SIG-M5 treated with dmso at 0.1 percent for 504 hours (cell line): ENCODE results near the gene NSUN3.
A peak's percentile ranks its signal among the peaks of the same experiment; 100 is the strongest.
"Not testable (repeated sequence)": the region's sequence is repeated elsewhere in the genome, so short reads cannot be mapped to it uniquely, and the experiment has no call there.

Experiments
- DNase-seq: peaks from one replicate; lab custom pipeline; 2025; ENCODE audit not compliant: unreplicated experiment; lab: John Stamatoyannopoulos, UW

NSUN3 gene

DNA sequence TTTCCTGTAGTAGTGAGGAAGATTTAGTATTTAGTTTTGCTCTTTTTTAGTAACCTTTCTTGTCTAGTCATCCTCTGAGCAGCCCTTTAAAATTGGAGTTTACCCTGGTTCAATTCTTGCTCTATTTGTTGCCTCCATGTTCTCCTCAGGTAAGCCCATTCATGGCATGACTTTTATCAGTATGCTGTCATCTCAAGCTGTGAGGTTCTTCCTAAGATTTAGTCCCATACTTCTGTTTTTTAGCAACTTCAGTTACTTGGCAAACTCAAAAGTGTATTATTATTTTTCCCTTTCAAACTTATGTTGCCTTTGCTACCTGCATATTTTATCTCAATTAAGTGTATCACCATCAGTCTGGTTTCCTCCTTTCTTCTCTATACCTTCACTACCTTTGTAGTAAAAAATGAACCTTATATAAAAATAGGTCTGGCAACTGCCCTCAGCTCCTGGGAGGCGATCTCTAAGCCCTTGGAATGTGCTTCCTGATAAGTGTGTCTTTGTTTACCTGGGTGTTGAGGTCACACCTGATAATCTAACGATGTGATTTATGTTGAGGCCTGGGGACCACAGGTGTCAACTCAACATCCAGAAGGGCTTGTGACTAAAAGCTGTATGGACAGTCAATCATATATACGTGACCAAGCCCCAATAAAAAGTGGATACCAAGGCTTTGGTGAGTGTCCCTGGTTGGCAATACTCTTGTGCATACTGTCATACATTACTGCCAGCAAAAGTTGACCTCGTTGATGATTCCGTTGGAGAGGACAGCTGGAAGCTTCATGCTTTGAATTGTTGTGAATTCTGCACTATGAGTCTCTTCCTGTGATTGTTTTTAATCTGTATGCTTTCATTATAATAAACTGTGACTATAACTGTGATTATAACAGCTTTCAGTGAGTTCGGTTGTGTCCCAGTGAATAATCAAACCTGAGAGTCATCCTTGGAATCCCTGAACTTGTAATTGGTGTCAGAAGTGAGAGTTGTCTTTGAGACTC lies 3.9 kb downstream of the NSUN3 start:
- DNase-seq: no peak

DNA sequence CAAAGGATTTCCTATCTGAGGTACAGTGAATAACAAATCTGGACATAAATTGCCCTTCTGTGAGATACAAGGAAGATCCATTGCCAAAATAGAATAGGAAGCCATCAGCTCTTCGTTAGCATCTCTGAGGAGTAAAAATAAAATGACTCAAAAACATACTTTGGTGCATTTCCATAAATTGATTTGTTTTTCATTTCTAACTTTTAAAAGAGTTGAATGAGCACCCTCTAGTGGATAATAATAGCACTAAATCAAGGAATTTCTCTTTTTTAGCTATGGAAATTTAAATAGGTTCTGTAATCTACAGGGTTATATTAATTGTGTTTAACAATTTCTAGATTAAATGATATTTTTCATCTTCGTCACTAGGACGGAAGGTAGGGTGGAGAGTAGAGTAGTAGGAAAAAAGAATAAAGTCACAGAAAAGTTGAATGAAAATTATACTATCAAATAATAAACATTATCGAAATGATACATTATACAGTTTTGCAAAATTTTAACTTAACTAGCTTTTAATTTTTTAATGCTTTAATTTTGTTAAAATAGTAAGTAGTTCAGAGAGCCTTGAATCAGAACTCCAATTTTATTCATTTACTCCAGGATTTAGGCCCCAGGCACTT lies 6.4 kb downstream of the NSUN3 start:
- DNase-seq: peak; percentile 35

DNA sequence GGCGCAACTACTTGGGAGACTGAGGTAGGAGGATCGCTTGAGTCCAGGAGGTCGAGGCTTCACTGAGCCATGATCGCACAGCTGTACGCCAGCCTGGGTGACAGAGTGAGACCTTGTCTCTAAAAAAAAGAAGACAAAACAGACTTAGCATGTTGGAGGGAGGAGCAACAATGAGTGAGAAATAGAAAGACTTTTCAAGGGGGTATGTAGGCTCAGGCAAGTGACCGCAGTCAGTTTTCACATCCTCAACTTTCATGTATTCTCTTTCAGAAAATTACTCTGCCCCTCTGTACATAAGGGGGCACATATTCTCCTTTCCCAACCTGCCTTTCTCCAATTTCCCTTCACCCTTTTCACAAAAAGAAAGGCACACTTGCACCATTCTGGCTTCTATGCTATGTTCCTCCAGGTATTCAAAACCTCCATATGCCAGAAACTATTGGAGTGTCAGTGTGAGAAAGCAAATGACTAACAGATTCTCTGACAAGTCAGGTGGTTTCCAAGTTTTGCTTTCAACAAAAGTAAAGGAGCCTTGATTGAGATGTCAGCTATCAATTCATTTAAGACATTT lies 7.6 kb downstream of the NSUN3 start:
- no peak for DNase-seq

DNA sequence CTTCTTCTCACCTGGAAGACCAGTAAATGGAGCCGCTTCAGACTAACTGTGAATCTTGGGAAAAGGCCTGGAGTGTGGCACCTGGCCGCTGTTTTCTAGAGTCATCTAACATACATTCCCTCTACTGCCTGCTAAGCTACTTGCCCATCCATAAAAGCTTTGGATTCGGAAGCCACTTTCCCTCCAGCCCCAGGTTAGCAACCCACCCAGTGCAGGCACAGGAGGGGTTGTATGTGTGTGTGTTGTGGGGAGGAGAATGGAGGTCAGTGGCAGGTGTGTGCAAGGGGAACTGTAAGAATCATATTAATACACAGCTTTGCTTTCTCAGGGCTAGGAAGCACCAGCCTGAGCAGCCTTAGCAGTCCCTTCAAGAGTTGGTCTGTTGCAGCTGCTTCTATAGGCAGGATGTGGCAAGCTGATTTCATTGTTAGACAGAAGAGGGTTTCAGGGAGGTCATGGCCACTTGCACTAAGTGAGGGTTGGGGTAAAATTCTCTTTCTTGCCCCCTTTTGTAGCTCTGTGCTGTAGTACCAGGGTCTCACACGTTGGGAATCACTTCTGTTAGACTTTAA lies 8.9 kb downstream of the NSUN3 start:
- DNase-seq: no peak

DNA sequence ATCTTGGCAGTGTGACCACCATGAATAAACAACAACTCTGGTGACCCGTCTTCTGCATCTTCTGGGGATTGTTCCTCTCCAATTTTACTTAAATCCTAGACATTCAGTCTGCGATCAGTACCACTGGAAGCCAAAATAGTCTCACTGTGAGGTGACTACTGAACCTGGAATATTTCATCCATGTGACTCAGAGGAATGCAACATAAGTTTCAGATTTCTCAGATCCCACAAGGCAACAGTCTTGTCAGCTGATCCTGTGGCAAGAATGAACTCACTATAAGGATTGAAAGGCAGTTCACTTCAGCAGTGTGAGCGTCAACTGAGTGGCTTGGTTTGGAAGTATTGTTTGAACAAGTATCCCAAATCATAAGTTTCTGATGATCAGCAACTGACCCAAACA lies 13.2 kb downstream of the NSUN3 start:
- DNase-seq: no peak

DNA sequence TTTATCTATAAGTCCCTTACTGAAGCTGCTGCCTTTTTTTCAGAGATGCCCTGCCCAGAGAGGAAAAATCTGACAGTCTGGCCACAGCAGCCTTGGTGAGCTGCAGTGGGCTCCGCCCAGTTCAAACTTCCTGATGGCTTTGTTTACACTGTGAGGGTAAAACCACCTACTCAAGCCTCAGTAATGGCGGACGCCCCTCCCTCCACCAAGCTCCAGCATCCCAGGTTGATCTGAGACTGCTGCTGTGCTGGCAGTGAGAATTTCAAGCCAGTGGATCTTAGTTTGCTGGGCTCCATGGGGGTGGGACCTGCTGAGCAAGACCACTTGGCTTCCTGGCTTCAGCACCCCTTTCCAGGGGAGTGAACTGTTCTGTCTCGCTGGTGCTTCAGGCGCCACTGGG lies 17.7 kb downstream of the NSUN3 start:
- not testable (repeated sequence) for DNase-seq

DNA sequence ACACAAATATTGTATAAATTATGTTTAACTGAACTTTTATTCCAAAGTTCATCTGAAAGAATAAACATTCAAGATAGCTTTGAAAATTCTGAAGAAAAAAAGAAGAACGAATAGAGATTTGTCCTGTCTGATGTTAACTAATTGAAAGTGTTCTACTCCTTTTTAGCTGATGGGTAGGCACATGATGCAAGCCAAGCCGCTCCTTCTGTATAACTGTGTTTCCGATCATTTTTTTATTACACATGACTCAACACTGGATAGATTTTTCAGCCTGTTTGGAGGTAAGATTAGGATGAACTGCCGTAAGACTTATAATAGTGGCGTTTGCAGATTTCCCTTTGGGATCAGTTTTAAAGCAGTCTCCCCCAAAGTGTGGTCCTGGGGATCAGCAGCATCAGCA lies 19.0 kb downstream of the NSUN3 start:
- DNase-seq: no peak

DNA sequence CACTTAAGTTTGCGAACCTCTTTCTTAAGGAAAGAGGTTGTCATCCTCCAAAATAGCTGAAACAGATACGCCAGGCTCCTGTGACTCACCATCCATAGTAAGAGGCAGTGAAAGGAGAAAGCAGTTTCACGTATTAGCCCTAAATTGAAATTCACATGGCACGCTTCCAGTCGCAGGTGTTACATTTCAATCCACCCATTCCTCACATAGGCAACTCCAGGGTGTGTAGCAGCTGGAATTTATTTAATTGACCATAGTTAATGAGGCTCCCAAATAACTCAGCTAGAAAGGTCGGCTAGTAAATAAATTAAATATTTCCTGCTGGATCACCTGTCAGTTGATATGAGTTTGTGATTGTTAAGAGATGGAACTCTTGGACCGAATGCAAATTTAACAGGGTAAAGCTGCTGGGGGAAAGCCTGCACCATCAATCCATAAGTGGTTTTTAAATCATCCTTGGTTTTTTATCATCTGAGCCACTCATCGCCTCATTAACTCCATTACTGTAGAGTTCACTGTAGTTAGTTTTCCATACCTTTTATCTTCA lies 19.6 kb downstream of the NSUN3 start:
- no peak for DNase-seq

DNA sequence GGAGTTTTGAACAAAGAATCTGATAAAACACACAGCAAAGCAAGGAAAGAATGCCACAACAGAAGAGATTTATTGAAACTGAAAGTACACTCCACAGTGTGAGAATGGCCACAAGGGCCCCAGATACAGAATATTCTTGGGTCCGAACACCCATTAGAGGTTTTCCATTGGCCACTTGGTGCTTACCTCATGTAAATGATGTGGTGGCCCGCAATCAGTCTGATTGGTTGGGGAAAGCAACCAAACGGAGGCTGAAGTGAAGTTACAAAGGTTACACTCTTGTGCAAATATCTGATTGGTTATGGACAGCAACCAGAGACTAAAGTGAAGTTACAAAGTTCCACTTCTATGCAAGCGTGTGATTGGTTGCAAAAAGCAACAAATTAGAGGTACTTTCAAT lies 20.4 kb downstream of the NSUN3 start:
- no peak for DNase-seq

DNA sequence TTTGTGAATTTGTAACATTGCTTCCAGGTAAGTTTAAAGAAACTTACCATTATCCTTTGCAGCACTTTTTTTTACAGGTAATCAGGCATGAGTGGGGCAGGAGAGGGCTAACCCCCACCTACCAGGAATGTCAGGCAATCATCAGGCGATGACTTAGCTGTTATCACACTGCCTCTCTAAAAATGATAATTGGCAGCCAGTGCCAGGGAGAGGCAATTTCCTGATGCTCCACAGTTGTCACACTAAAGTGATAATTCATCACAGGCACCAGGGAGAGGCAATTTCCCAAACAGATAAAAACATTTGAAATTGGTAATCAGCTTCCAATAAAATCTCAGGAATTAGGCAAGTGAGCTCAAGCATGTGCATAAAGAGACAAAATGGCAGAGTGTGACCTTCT lies 26.3 kb downstream of the NSUN3 start:
- no peak for DNase-seq

DNA sequence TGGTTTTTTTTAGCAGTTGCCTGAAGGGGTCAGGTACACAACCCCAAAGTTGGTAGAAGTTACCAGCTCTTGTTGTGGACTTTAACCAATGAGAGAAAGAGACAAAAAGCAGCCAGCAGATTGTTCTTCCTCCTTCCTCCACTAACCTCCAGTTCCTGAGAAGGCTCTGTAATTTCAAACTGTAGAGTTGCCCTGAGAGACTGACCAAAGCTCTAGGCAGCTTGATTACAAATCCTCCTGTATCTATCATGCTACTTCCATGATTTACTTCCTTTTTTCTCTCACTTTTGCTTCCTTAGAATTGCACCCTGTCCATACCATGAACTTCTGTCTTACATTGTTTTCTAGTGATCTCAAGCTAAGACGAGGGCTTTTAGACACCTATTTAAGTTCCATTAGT lies 29.2 kb downstream of the NSUN3 start:
- DNase-seq: peak; percentile 35

DNA sequence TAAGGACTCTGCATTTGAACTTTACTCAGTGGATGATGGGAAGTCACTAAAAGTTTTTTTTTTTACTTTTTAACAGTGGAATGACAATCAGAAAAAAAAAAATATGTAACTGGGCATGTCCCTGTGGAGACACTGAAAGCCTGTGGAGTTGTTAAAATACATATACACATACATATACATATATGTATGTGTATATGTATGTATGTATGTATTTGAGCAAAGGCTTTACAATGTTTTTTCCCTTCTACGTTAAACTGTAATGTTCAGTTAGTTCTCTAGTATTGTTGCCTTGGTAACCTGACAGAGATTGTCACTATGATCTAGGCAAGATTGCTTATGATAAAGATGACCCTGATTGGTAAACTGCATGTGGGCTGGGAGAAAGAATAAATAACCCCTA lies 30.3 kb downstream of the NSUN3 start:
- no peak for DNase-seq

DNA sequence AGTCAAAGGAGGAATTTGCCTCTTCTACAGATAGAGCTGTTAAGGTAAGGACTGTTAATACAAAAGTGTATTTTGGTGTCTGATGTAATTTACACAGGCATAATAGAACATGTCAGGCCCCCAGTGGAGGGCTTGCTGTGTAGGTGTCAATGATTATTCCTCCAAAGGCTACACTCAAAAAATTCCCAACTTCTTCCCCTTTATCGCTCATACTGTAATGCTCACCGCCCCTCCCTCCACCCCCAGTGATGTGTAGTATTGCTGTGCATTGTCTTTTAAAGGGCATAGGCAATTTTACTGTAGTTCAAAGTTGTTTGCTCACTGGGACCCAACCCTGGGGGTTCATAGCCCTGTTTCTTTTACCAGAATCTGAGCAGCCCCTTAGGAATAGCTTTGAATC lies 32.2 kb downstream of the NSUN3 start:
- no peak for DNase-seq

DNA sequence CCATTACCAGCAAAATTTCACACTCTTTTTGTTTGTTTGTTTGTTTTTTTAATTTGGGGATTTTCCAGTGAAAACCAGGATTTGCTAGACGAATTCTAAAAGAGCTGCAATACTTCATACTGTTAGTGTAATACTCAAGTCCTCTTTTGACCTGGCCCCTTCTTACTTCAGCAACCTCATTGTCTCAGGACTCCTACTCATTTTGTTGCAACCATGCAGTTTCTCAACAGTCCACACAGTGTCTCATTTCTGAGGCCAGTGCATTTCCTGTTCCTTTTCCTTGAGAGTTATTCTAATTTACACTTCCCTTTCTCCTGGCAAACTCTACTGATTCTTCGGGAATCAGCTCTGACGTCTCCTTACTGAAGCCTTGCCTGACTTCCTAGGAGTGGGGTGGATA lies 35.6 kb downstream of the NSUN3 start:
- peak; percentile 82 for DNase-seq

DNA sequence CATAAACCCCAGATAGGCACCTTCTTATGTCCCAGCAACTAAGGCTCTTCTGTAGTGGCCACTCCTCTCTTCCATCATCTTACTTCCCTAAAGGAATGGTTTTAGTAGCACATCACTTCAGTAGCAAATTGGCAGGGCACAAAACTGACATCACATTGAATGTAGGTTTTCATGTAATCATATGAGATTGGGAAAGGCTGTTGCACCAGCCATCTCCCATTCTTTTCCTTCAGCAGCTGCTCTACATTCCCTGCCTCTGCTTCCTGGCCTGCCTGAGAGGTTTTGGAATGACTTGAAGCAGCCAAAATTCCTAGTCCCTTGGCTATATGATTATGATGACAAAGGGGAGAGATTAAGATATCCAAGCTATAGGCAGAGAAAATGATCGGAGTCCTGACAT lies 36.5 kb downstream of the NSUN3 start:
- DNase-seq: no peak

DNA sequence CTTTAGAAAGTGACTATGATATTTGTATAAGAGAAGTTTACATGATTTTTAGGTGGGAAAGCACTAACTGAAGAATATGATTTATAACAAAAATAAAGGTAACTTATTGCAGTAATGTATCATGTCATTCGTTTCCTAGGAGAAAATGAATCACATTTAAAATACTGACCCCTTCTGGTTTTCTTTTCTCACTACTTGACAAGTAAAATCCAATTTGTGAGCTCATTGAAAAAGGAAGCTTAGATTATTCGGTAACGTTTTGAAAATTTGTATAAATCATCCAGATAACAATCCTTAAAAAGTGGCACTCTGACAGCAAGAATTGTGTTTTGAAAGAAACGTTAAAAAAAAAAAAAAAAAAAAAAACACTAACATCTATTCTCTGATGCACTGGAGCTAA lies 39.0 kb downstream of the NSUN3 start:
- DNase-seq: no peak

DNA sequence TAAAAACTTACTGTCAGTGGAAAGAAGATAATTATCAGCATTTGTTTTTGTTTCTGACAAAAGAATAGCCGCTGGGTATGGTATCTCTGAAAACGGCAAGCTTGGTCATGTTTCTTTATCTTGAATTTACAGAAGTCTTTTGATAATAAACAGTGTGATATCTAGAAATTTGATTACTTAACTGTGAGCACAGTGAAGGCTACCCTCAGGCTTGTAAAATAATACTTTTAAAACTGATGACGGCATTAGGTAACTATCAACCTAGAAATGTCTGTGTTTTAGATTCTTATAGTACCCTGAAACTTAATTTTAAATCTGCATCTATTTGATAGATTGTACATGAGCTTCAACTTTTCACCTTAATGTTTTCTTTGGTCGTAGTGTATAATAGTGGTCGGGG lies 43.4 kb downstream of the NSUN3 start:
- no peak for DNase-seq

DNA sequence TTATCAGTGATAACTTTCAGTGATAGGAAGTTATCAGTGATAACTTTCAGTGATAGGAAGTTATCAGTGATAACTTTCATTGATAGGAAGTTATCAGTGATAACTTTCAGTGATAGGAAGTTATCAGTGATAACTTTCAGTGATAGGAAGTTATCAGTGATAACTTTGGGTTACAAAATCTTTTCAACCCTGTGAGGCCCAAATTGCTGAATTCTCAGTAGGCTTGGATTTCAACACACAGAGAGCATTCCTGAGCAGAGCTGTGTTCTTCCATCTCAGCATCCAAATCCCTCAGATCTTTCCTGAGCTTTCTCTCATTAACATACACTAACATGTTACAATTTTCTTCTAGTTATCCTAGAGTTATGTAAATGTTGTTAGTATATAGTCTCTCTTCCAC lies 47.4 kb downstream of the NSUN3 start:
- not testable (repeated sequence) for DNase-seq

DNA sequence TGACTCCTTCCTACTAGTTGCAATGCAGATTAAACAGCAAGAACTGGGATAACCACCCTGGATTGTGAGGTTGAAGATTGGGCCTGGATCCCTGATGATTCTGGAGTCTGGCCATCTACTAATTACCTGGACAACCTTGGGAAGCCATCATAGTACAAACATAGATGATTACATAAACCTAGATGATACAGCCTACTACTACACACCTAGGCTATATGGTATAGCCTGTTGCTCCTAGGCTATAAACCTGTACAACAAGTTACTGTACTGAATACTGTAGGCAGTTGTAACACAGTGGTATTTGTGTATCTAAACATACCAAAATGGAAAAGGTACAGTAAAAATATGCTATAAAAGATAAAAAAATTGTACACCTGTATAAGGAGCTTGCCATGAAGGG lies 48.0 kb downstream of the NSUN3 start:
- no peak for DNase-seq

DNA sequence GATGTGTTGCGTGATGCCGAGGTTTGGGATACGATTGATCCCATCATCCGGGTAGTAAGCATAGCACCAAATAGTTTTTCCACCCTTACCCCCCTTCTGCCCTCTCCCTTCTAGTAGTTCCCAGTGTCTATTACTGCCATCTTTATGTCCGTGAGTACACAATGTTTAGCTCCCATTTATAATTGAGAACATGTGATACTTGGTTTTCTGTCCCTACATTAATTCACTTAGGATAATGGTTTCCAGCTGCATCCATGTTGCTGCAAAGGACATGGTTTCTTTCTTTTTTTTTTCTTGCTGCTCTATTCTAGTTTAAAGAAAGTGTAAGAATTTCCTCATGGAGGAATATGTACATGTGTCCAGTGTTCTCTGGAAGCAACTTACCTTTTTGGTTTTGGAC lies 51.8 kb downstream of the NSUN3 start:
- no peak for DNase-seq

DNA sequence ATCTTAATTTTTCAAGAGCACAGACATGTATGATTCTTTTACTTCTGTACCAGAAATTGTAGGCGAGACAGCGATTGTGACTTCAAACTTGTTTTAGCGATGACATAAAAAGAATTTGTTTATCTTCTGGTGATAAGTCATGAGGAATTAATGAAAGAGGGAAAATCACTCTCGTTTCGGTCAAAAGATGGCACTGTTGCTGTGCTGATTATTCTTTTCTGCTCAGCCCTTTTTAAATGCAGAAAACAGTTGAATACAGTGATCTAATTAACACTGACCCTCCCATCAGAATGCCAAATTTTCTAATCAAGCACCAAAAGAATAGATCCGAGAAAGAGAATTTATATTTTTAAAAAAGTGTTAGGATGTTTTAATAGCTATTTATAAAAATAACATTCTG lies 52.6 kb downstream of the NSUN3 start:
- no peak for DNase-seq

DNA sequence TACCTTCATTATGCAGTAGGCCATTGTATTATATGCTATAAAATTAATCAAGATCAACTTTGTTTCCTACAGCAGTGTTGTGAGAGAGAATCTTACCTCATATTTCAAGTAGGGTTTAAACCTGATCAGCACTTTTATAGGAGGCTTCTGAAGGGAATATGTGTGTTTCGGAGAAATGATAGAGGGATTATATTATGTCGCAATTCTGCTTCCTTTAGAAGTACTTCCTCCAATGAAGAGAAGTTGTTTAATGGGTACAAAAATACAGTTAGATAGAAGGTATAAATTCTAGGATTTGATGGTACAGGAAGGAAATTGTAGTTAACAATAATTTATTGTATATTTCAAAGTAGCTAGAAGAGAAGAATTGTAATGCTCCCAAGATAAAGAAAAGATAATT lies 54.9 kb downstream of the NSUN3 start:
- DNase-seq: no peak
